Thyroid gland (tissue), 4 donors: ENCODE measurements around the gene RBPMS2. TPM values are rescaled to one million over a fixed set of nuclear protein-coding genes. Genes with fewer than 3 reads are reported as not detected.
A peak's percentile ranks its signal among the peaks of the same experiment; 100 is the strongest.

Source experiments
- DNase-seq, 2 donors: peaks; one replicate each; pipeline ENCODE4 v3.0.0-alpha.2; 2019
- H3K27ac ChIP-seq, 3 donors: fragments of 200-600 bp; sonication (generic); 1 replicate in 2 of 3; 2 replicates in 1 of 3; pipeline ENCODE4 v1.5.1; 2016 to 2019; ENCODE audit warnings: mild to moderate bottlenecking in 1 of 3, moderate library complexity in 1 of 3
- H3K27me3 ChIP-seq: fragments of 200-600 bp; sonication (generic); one replicate; pipeline ENCODE4 v1.5.1; 2019
- H3K36me3 ChIP-seq, 2 donors: fragments of 200-600 bp; sonication (generic); one replicate each; pipeline ENCODE4 v1.5.1; 2016 to 2019
- H3K4me1 ChIP-seq, 2 donors: fragments of 200-600 bp; sonication (generic); one replicate each; pipeline ENCODE4 v1.5.1; 2017 to 2019
- H3K4me3 ChIP-seq, 3 donors: fragments of 200-600 bp; sonication (generic); replicated peaks in 1 of 3; 1 replicate in 2 of 3; 2 replicates in 1 of 3; pipeline ENCODE4 v1.5.1; 2016; ENCODE audit warnings: mild to moderate bottlenecking in 1 of 3
- H3K9me3 ChIP-seq: fragments of 200-600 bp; sonication (generic); one replicate; pipeline ENCODE4 v1.5.1; 2017
- POLR2A ChIP-seq, 2 donors: fragments of 450-650 bp; IDR thresholded peaks; one replicate each; pipeline ENCODE4 v1.6.1; 2017; ENCODE audit warnings: antibody characterized with exemption in 2 of 2, mild to moderate bottlenecking in 2 of 2, moderate library complexity in 1 of 2
- WGBS, 2 donors: methylation state at CpG; one replicate each; pipeline ENCODE4 v1.1.5; 2017; 5-methylcytosine and 5-hydroxymethylcytosine counted together
- intact Hi-C: fragments of 100-400 bp; cut with DNase I; formaldehyde crosslinking; loops from one replicate; pipeline ENCODE4 v1.15.1; 2023
- total RNA-seq, 4 donors: library from RNA; depleted of rRNA; stranded (reverse); fragments of >200 nt; gene quantifications; one replicate each; pipeline ENCODE4 v1.2.3, GENCODE V29; 2016
- TF ChIP-seq, protein P1 (sequence below), 6 experiments: fragments of 200-600 bp in 3 of 6; fragments of 450-650 bp in 3 of 6; sonication (generic) in 3 of 6; IDR thresholded peaks; one replicate each; pipeline ENCODE4 v1.5.1; 2016 to 2019; ENCODE audit warnings: antibody characterized with exemption in 6 of 6, mild to moderate bottlenecking in 2 of 6, inconsistent platforms in 1 of 6, moderate library complexity in 1 of 6

The RBPMS2 gene
- total RNA-seq, 4 donors from 2014 or later, result 2.6 to 3.5 (median 3.1) TPM

DNA sequence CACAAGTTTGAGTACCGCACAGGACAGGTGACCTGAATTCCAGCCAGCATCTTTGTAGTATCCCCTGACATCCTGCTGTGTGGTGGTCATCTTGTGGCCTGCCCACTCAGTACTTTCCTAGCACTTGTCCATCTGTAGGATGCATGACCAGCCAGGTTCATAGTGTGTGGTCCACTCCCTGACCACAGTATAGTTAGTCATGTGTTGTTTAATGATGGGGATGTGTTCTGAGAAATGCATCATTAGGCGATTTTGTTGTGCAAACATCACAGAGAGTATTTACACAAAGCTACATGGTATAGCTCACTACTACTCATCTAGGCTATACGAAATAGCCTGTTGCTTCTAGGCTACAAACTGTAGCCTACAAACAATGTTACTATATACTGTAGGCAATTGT, 16.9 kb upstream of the RBPMS2 start:
- Histone ChIP-seq H3K36me3 (no peaks in the 10 kb centered on the region), H3K4me3 (no peak overlapping the region), H3K4me1 (peaks cover 0 to 6% of the 10 kb centered on the region in 2 donors), H3K27ac (no peak overlapping the region), H3K27me3 (no peaks in the 10 kb centered on the region), H3K9me3 (no peaks in the 10 kb centered on the region)
- TF ChIP-seq, protein P1, sequence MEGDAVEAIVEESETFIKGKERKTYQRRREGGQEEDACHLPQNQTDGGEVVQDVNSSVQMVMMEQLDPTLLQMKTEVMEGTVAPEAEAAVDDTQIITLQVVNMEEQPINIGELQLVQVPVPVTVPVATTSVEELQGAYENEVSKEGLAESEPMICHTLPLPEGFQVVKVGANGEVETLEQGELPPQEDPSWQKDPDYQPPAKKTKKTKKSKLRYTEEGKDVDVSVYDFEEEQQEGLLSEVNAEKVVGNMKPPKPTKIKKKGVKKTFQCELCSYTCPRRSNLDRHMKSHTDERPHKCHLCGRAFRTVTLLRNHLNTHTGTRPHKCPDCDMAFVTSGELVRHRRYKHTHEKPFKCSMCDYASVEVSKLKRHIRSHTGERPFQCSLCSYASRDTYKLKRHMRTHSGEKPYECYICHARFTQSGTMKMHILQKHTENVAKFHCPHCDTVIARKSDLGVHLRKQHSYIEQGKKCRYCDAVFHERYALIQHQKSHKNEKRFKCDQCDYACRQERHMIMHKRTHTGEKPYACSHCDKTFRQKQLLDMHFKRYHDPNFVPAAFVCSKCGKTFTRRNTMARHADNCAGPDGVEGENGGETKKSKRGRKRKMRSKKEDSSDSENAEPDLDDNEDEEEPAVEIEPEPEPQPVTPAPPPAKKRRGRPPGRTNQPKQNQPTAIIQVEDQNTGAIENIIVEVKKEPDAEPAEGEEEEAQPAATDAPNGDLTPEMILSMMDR (IDR thresholded peaks at IDR 0.05), result no peak
- no peak for TF ChIP-seq POLR2A (IDR thresholded peaks at IDR 0.05)
- intact Hi-C loops, result no loop called here
- WGBS, 2 donors, result 92 to 95% methylated on average over 3 of the region's 3 CpGs
- DNase-seq, result no peak

GRCh38 chr15:64791401-64791800, 16.0 kb upstream of the RBPMS2 start:
- intact Hi-C loops, result no loop called here

DNA sequence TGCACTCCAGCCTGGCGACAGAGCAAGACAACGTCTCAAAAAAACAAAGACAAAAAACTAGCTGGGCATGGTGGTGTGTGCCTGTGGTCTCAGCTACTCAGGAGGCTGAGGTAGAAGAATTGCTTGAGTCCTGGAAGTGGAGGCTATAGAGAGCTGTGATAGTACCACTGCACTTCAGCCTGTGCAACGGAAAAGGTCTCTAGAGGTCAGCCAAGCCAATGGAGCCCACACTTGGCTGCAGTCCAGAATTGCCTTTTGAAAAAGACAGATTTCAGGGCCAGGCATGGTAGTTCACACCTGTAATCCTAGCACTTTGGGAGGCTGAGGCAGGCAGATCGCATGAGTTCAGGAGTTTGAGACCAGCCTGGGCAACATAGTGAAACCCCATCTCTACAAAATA, 8.4 kb upstream of the RBPMS2 start:
- H3K27me3 ChIP-seq, result no peaks in the 10 kb centered on the region
- H3K4me1 ChIP-seq, result peaks cover 0 to 8% of the 10 kb centered on the region in 2 donors
- no peak overlapping the region for H3K4me3 ChIP-seq
- intact Hi-C loops, result no loop called here
- DNase-seq, result no peak
- TF ChIP-seq POLR2A (IDR thresholded peaks at IDR 0.05), result no peak
- TF ChIP-seq, protein P1 (IDR thresholded peaks at IDR 0.05), result no peak
- H3K9me3 ChIP-seq, result no peaks in the 10 kb centered on the region
- H3K27ac ChIP-seq, result no peak overlapping the region
- 82 to 89% methylated on average over 4 of the region's 4 CpGs for WGBS, 2 donors
- no peaks in the 10 kb centered on the region for H3K36me3 ChIP-seq

More at GRCh38 chr15:64791401-64791800, 16.0 kb upstream of the RBPMS2 start:
- Histone ChIP-seq H3K9me3 (no peaks in the 10 kb centered on the region), H3K4me1 (peaks cover 0 to 11% of the 10 kb centered on the region in 2 donors), H3K27me3 (no peaks in the 10 kb centered on the region), H3K36me3 (no peaks in the 10 kb centered on the region), H3K27ac (no peak overlapping the region), H3K4me3 (no peak overlapping the region)
- DNase-seq, result no peak
- TF ChIP-seq, protein P1 (IDR thresholded peaks at IDR 0.05), result no peak
- TF ChIP-seq POLR2A (IDR thresholded peaks at IDR 0.05), result no peak
- 37 to 45% methylated on average over 4 of the region's 4 CpGs for WGBS, 2 donors

- 63 to 69% methylated on average over 5 of the region's 5 CpGs for WGBS, 2 donors
- Histone ChIP-seq H3K36me3 (no peaks in the 10 kb centered on the region), H3K4me3 (no peak overlapping the region), H3K9me3 (no peaks in the 10 kb centered on the region), H3K4me1 (peaks cover 0 to 8% of the 10 kb centered on the region in 2 donors), H3K27ac (no peak overlapping the region), H3K27me3 (no peaks in the 10 kb centered on the region)
- intact Hi-C loops, result no loop called here
- TF ChIP-seq, protein P1 (IDR thresholded peaks at IDR 0.05), result no peak
- TF ChIP-seq POLR2A (IDR thresholded peaks at IDR 0.05), result no peak
- DNase-seq, result peak; percentile 35 to 45
Measured at GRCh38 chr15:64782751-64783150, 7.4 kb upstream of the RBPMS2 start.

- TF ChIP-seq, protein P1 (IDR thresholded peaks at IDR 0.05), result no peak
- TF ChIP-seq POLR2A (IDR thresholded peaks at IDR 0.05), result no peak
- WGBS, 2 donors, result 83 to 85% methylated on average over 6 of the region's 6 CpGs
- no peak for DNase-seq
- Histone ChIP-seq H3K36me3 (no peaks in the 10 kb centered on the region), H3K9me3 (no peaks in the 10 kb centered on the region), H3K27me3 (no peaks in the 10 kb centered on the region), H3K4me3 (no peak overlapping the region), H3K4me1 (peaks cover 3 to 7% of the 10 kb centered on the region in 2 donors), H3K27ac (peak overlapping the region in 1 of 3 donors; percentile 30)
- intact Hi-C loops, result no loop called here
Measured at GRCh38 chr15:64781299-64781698, 5.9 kb upstream of the RBPMS2 start.
